H1 (cell line): ENCODE measurements around the gene MTMR10. TPM values are rescaled to one million over a fixed set of nuclear protein-coding genes. Genes with fewer than 3 reads are reported as not detected.

Source experiments
- BRCA1 ChIP-seq: IDR thresholded peaks from 2 replicates; pipeline ENCODE4 v1.6.1; 2012; ENCODE audit warnings: low read depth, low read length, improper control_type of control experiment
- CTBP2 ChIP-seq: IDR thresholded peaks from 2 replicates; pipeline ENCODE4 v1.7.0; 2011; ENCODE audit warnings: borderline replicate concordance, mild to moderate bottlenecking, moderate library complexity, mixed read lengths, low read length; ENCODE audit not compliant: insufficient read depth, insufficient read length
- EZH2 ChIP-seq: fragments of 200-600 bp; sonication (generic); IDR thresholded peaks from 2 replicates; pipeline ENCODE4 v1.7.1; 2012; ENCODE audit warnings: low read depth, mild to moderate bottlenecking, moderate library complexity, low read length, inconsistent platforms; ENCODE audit not compliant: severe bottlenecking
- HDAC6 ChIP-seq: IDR thresholded peaks from one replicate; pipeline ENCODE4 v1.7.1; 2012; ENCODE audit warnings: low read depth, mild to moderate bottlenecking, inconsistent platforms, low read length, moderate library complexity
- KDM4A ChIP-seq: IDR thresholded peaks from one replicate; pipeline ENCODE4 v1.7.1; 2012; ENCODE audit warnings: low read depth, mild to moderate bottlenecking, moderate library complexity, low read length, inconsistent platforms; ENCODE audit not compliant: severe bottlenecking
- POLR2AphosphoS5 ChIP-seq: IDR thresholded peaks from 2 replicates; pipeline ENCODE4 v1.6.1; 2011; ENCODE audit warnings: low read depth, low read length
- TCF12 ChIP-seq: IDR thresholded peaks from 2 replicates; pipeline ENCODE4 v1.6.1; 2011; ENCODE audit warnings: low read depth, mild to moderate bottlenecking, low read length
- polyA plus RNA-seq, 7 experiments: library from polyadenylated mRNA; depleted of rRNA in 3 of 7; stranded (reverse) in 5 of 7; unstranded in 2 of 7; fragments of >200 nt in 5 of 7; fragments of 200-250 nt in 2 of 7; gene quantifications; 1 replicate in 5 of 7; 2 replicates in 1 of 7; 4 replicates in 1 of 7; pipeline versions ENCODE4 v1.2.1 to v1.2.3, GENCODE V29; 2011 to 2013; ENCODE audit warnings: missing spikeins in 2 of 7, mixed read lengths in 2 of 7
- total RNA-seq: library from RNA; stranded (reverse); fragmentation: NEBNext Ultra II Directional; extraction: Animal tissue kit (Norgen Biotek cat#: 25700); gene quantifications from 2 replicates; pipeline ENCODE4 v1.2.1, GENCODE V29; 2021
- TF ChIP-seq, protein P1 (sequence below): IDR thresholded peaks from 2 replicates; pipeline ENCODE4 v1.6.1; 2011; ENCODE audit warnings: low read depth, mild to moderate bottlenecking, low read length; ENCODE audit not compliant: insufficient read depth

The MTMR10 gene
- total and polyA plus RNA-seq, 2 of the 8 experiments (the other 6 are each of a cell fraction or from before 2014, with no cell fraction given) = 3.8 to 13.1 TPM

DNA sequence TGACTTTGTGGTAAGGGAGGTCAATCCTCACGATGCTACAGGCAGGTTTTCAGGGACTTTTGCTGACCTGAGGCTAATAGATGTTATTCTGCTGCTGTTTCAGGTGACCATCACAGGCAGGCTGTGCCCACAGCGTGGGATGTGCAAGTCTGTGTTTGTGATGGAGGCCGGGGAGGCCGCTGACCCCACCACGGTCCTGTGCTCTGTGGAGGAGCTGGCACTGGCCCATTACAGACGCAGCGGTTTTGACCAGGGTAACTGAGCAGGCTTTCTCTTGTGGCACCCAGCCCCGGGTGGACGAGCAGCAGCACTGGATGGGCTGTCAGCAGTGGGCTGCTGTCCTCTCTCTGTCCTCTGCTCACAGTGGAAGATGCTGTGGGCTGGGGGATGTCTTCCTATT is 65.7 kb downstream of the MTMR10 start (continued):
- TF ChIP-seq CTBP2 (no peak), HDAC6 (no peak), TCF12 (no peak), EZH2 (no peak), KDM4A (no peak), BRCA1 (no peak), POLR2AphosphoS5 (no peak)
- TF ChIP-seq, protein P1, sequence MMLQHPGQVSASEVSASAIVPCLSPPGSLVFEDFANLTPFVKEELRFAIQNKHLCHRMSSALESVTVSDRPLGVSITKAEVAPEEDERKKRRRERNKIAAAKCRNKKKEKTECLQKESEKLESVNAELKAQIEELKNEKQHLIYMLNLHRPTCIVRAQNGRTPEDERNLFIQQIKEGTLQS = no peak
